BLaER1 treated with 17β-estradiol and CSF1 and Interleukin-3, amounts not matched to agents 10 nM and 100 nM (cell line): Measurements from ENCODE around the gene CTSW.

Source experiments
- H3K27ac ChIP-seq, 11 experiments: shearing (Covaris generic); formaldehyde crosslinking; 2 replicates each; pipeline ENCODE4 v1.8.1; 2022
- H3K27me3 ChIP-seq, 11 experiments: shearing (Covaris generic); formaldehyde crosslinking; 2 replicates each; pipeline ENCODE4 v1.8.1; 2022
- H3K36me3 ChIP-seq, 11 experiments: shearing (Covaris generic); formaldehyde crosslinking; 2 replicates each; pipeline ENCODE4 v1.8.1; 2022
- H3K4me1 ChIP-seq, 10 experiments: shearing (Covaris generic); formaldehyde crosslinking; 2 replicates each; pipeline ENCODE4 v1.8.1; 2022
- H3K4me2 ChIP-seq, 11 experiments: shearing (Covaris generic); formaldehyde crosslinking; 2 replicates each; pipeline ENCODE4 v1.8.1; 2022
- H3K4me3 ChIP-seq, 10 experiments: shearing (Covaris generic); formaldehyde crosslinking; 2 replicates each; pipeline ENCODE4 v1.8.1; 2022
- H3K9ac ChIP-seq, 11 experiments: shearing (Covaris generic); formaldehyde crosslinking; 2 replicates each; pipeline ENCODE4 v1.8.1; 2022
- H3K9me3 ChIP-seq, 11 experiments: shearing (Covaris generic); formaldehyde crosslinking; replicated peaks in 1 of 11; 2 replicates each; pipeline ENCODE4 v1.8.1; 2022
- H4K20me1 ChIP-seq, 11 experiments: shearing (Covaris generic); formaldehyde crosslinking; 2 replicates each; pipeline ENCODE4 v1.8.1; 2022
- Cebpa-rat ChIP-seq, 11 experiments: shearing (Covaris generic); IDR thresholded peaks; 2 replicates each; pipeline ENCODE4 v1.8.1; 2022

The CTSW gene

DNA sequence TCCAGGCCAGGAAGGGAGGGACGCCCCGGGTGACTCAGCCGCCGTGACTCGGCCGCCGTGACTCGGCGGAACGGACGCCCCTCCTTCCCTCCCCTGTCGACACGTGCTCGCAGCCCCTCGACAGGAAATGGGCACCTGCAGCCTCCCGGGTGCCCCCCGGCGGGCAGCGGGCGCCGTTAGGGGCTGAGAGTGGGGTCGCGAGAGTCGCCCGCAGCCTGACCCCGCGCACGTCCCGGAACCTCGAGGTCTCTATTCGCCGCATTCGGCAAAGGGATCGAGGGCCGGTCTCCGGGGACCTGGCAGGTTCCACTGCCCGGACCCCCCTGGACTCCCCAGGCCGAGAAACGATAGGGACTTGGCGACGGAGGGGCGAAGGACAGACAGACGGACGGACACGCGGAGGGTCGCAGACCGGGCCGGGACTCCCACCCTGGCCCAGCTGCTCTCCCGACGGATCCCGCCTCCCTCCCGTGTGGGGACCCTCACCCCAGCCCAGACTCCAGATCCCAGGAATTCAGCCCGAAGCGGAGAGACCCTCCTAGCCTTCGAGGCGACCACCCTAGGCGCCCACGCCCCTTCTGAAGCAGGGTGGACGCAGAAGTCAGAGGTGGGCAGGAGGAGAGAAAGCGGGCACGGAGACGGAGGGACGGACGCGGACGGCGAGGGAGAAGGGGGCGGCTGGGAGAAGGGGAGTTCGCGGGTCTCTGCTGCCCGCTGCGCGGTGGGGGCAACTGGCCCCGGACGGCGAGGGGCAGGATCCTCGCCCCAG is 19.9 kb downstream of the CTSW start:
- Histone ChIP-seq H3K27ac (peak overlapping the region; percentile 71 to 85 (median 82)), H3K4me2 (peak overlapping the region; percentile 85 to 99 (median 92)), H3K4me1 (peaks cover 44 to 70% (median 58%) of the 10 kb centered on the region in 10 experiments), H4K20me1 (peaks cover 0 to 38% (median 5%) of the 10 kb centered on the region in 11 experiments; a peak in 8 of 22 replicates), H3K9me3 (no peaks in the 10 kb centered on the region), H3K9ac (peak overlapping the region; percentile 64 to 91 (median 83)), H3K36me3 (peaks cover 0 to 33% (median 4%) of the 10 kb centered on the region in 11 experiments; a peak in 12 of 22 replicates), H3K27me3 (peaks cover 0 to 55% (median 51%) of the 10 kb centered on the region in 11 experiments; a peak in 19 of 22 replicates), H3K4me3 (peak overlapping the region; percentile 66 to 93 (median 77))
- TF ChIP-seq Cebpa-rat (IDR thresholded peaks at IDR 0.05) = no peak

DNA sequence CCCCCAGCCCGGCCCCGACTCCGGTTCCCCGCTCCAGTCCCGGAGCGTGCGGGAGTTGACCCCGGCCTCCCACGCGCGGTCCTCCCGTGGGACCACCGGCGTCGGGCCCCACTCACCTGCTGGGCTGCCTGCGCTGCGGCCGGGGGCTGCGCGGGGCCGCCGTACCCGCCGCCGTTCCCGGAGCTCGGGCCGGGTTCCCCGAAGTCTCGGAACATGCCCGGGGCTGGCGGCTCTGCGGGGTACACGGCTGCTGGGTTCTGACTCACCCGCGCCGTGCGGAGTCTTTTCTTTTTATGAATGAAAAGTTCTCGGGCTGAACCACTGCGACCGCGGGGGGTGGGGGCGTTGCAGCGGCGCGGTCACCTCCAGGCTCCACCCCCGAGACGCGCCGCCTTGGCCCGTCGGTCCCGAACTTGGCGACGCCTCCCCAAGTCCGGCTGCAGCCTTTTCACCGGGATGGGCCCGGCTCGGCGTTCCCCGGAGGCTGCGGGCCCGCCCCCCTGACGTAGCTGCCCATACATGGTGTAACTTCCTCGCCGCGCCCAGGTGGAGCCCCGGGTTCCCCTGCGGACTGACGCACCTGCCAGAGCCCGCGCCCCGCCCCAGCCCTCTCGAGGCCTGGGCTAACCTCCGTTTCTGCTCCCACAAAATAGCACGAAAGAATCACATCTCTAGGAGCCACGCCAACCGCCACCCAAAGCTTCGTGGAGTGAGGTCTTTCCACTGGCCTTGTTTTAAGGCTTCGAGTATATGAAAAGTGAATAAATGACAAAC is 20.7 kb downstream of the CTSW start, which contains the start of gene FOSL1:
FOSL1 (minus strand) TSS at position 264 of the 774 bp plus-strand sequence; CDS start at position 215, 49 bp downstream.
- TF ChIP-seq Cebpa-rat (IDR thresholded peaks at IDR 0.05) = no peak
- Histone ChIP-seq H3K4me3 (peak within 1 kb of the TSS; percentile 66 to 93 (median 77)), H3K36me3 (peaks cover 0 to 32% (median 3%) of the 10 kb centered on the region in 11 experiments; a peak in 12 of 22 replicates), H3K4me1 (peaks cover 37 to 62% (median 50%) of the 10 kb centered on the region in 10 experiments), H3K27me3 (peaks cover 0 to 55% (median 51%) of the 10 kb centered on the region in 11 experiments; a peak in 19 of 22 replicates), H4K20me1 (peaks cover 0 to 37% (median 5%) of the 10 kb centered on the region in 11 experiments; a peak in 8 of 22 replicates), H3K9ac (peak within 1 kb of the TSS; percentile 64 to 91 (median 83)), H3K9me3 (no peaks in the 10 kb centered on the region), H3K4me2 (peak within 1 kb of the TSS; percentile 85 to 99 (median 92)), H3K27ac (peak within 1 kb of the TSS; percentile 71 to 85 (median 82))

DNA sequence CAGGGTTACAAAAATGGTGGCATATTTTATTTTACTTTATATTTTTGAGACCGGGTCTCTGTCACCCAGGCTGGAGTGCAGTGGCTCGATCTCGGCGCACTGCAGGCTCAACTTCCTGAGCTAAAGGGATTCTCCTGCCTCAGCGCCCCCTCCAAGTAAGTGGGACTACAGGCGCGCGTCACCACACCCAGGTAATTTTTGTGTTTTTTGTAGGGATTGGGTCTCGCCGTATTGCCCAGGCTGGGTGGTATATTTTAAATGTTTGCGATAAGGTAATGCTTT is 21.2 kb downstream of the CTSW start:
- Histone ChIP-seq H3K36me3 (peaks cover 0 to 26% (median 0%) of the 10 kb centered on the region in 11 experiments; a peak in 12 of 22 replicates), H3K9me3 (no peaks in the 10 kb centered on the region), H3K4me2 (peak overlapping the region; percentile 85 to 99 (median 92)), H3K27ac (peak overlapping the region in 1 of 11 experiments; percentile 85; a peak in 1 of 22 replicates), H3K4me3 (peak overlapping the region in 5 of 10 experiments; percentile 70 to 93 (median 77); a peak in 8 of 20 replicates), H3K4me1 (peaks cover 34 to 57% (median 45%) of the 10 kb centered on the region in 10 experiments), H3K9ac (no peak overlapping the region; a peak in 1 of 22 replicates), H3K27me3 (peaks cover 0 to 55% (median 51%) of the 10 kb centered on the region in 11 experiments; a peak in 19 of 22 replicates), H4K20me1 (peaks cover 0 to 32% (median 5%) of the 10 kb centered on the region in 11 experiments; a peak in 8 of 22 replicates)
- TF ChIP-seq Cebpa-rat (IDR thresholded peaks at IDR 0.05) = no peak

DNA sequence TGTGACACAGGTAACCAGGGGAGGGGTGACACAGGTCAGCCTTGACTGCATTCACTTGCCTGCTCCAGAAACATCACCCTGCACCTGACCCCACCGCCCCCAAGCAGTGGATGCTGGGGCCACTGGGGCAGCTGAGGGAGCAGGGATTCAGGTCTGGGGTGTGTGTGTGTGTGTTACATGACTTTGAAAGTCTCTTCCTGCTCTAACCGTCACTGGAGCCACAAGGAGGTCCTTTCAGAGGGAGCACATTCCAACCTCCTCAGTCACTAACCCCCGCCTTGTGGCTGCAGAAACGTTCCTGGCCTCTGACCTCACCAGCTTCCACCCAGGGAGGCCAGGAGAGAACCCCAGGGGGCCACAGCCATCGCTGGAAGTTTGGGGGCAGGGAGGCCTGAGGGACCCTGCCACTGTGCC is 23.4 kb downstream of the CTSW start:
- no peak overlapping the region for H3K4me3 ChIP-seq
- no peak overlapping the region for H3K27ac ChIP-seq
- H3K36me3 ChIP-seq = peaks cover 0 to 5% (median 0%) of the 10 kb centered on the region in 11 experiments; a peak in 1 of 22 replicates
- H3K9me3 ChIP-seq = no peaks in the 10 kb centered on the region
- no peak for TF ChIP-seq Cebpa-rat (IDR thresholded peaks at IDR 0.05)
- peak overlapping the region in 9 of 11 experiments; percentile 38 to 79 (median 52); a peak in 18 of 22 replicates for H3K4me2 ChIP-seq
- H3K4me1 ChIP-seq = peaks cover 26 to 46% (median 38%) of the 10 kb centered on the region in 10 experiments
- H4K20me1 ChIP-seq = peaks cover 0 to 10% (median 0%) of the 10 kb centered on the region in 11 experiments; a peak in 3 of 22 replicates
- H3K9ac ChIP-seq = peak overlapping the region in 4 of 11 experiments; percentile 0 to 18 (median 9); a peak in 2 of 22 replicates
- peaks cover 0 to 42% (median 39%) of the 10 kb centered on the region in 11 experiments; a peak in 19 of 22 replicates for H3K27me3 ChIP-seq

DNA sequence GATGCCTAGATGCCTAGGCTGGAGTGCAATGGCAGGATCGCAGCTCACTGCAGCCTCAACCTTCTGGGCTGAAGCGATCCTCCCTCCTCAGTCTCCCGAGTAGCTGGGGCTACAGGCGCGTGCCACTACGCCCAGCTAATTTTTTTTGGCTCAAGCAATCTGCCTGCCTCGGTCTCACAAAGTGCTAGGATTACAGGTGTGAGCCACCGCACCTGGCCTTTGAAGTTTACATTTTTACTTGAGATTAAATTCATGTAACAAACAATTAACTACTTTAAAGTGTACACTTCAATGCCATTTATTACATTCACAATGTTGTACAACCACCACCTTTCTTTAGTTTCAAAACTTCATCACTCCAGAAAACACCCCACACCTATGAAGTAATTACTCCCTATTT is 24.1 kb downstream of the CTSW start:
- no peaks in the 10 kb centered on the region for H3K36me3 ChIP-seq
- H3K27me3 ChIP-seq = peaks cover 0 to 36% (median 33%) of the 10 kb centered on the region in 11 experiments; a peak in 19 of 22 replicates
- H4K20me1 ChIP-seq = peaks cover 0 to 4% (median 0%) of the 10 kb centered on the region in 11 experiments; a peak in 2 of 22 replicates
- H3K9me3 ChIP-seq = no peaks in the 10 kb centered on the region
- no peak for TF ChIP-seq Cebpa-rat (IDR thresholded peaks at IDR 0.05)
- peak overlapping the region in 6 of 11 experiments; percentile 38 to 79 (median 60); a peak in 7 of 22 replicates for H3K4me2 ChIP-seq
- H3K9ac ChIP-seq = 0 out of 22 replicates have a peak overlapping the region, but pooled peaks of 1 of the 11 experiments have one; percentile 18
- no peak overlapping the region for H3K27ac ChIP-seq
- peaks cover 19 to 46% (median 33%) of the 10 kb centered on the region in 10 experiments for H3K4me1 ChIP-seq
- no peak overlapping the region for H3K4me3 ChIP-seq

DNA sequence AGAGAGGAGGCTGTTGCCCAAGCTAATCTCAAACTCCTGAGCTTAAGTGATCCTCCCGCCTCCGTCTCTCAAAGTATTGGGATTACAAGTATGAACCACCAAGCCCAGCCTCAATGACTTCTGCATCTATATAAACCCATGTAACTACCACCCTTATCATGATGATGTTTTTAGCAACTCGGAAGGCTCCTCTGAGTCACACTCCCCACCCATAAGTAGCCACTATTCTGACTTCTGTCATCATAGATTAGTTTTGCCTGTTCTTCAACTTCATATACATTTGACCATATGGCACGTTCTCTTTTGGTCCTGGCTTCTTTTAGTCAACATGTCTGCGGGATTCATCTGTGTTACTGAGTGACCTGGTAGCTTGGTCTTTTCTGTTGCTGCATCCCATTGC is 27.0 kb downstream of the CTSW start:
- Histone ChIP-seq H3K4me3 (no peak overlapping the region), H4K20me1 (no peaks in the 10 kb centered on the region), H3K4me2 (no peak overlapping the region), H3K9me3 (no peaks in the 10 kb centered on the region), H3K9ac (no peak overlapping the region), H3K27ac (no peak overlapping the region), H3K36me3 (no peaks in the 10 kb centered on the region), H3K27me3 (peaks cover 0 to 7% (median 4%) of the 10 kb centered on the region in 11 experiments; a peak in 9 of 22 replicates), H3K4me1 (peaks cover 14 to 47% (median 38%) of the 10 kb centered on the region in 10 experiments)
- TF ChIP-seq Cebpa-rat (IDR thresholded peaks at IDR 0.05) = no peak

DNA sequence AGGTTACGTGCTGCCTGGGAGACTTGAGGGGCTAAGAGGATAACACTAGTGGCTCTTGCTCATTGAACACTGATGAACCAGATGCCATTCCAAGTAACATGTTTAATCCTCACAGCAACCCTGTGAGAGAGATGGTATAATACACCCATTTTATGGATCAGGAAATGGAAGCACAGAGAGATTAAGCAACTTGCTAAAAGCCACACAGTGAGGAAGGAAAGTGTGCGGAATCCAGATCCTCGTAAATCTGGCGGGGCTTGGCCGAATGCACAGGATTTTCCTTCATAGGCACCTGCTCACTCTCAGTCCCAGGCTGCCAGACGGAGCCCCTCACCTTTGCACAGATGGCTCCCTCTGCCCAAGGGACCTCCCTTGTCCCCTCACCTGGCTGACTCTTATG is 28.2 kb downstream of the CTSW start:
- H3K4me3 ChIP-seq = no peak overlapping the region
- no peaks in the 10 kb centered on the region for H3K9me3 ChIP-seq
- no peaks in the 10 kb centered on the region for H3K27me3 ChIP-seq
- no peaks in the 10 kb centered on the region for H4K20me1 ChIP-seq
- H3K27ac ChIP-seq = no peak overlapping the region
- H3K36me3 ChIP-seq = no peaks in the 10 kb centered on the region
- TF ChIP-seq Cebpa-rat (IDR thresholded peaks at IDR 0.05) = no peak
- peaks cover 14 to 50% (median 42%) of the 10 kb centered on the region in 10 experiments for H3K4me1 ChIP-seq
- H3K9ac ChIP-seq = no peak overlapping the region
- no peak overlapping the region for H3K4me2 ChIP-seq
